Measurements from ENCODE around the gene WDR75. TPM values are rescaled to one million over a fixed set of nuclear protein-coding genes. Genes with fewer than 3 reads are reported as not detected.
"Not testable (repeated sequence)": the region's sequence is repeated elsewhere in the genome, so short reads cannot be mapped to it uniquely, and the experiment has no call there.

The WDR75 gene
- total and polyA plus RNA-seq, 9 donors, result 29.1 to 39.6 (median 34.5) TPM

GRCh38 chr2:189466656-189467055, 25.4 kb downstream of the WDR75 start:
- peak; percentile 64 for DNase-seq
- Histone ChIP-seq H3K27ac (ENCODE audit: low read length) (no peak overlapping the region), H3K4me3 (ENCODE audit: low read length) (no peak overlapping the region), H3K36me3 (ENCODE audit: control insufficient read depth, insufficient read depth, low read length) (peaks cover 45% of the 10 kb centered on the region), H3K9me3 (replicated peaks; ENCODE audit: control insufficient read depth, low read depth, low read length) (no peaks in the 10 kb centered on the region), H3K27me3 (ENCODE audit: control insufficient read depth, insufficient read depth, low read length) (no peaks in the 10 kb centered on the region), H3K4me1 (ENCODE audit: control insufficient read depth, insufficient read depth, low read length) (no peaks in the 10 kb centered on the region)

DNA sequence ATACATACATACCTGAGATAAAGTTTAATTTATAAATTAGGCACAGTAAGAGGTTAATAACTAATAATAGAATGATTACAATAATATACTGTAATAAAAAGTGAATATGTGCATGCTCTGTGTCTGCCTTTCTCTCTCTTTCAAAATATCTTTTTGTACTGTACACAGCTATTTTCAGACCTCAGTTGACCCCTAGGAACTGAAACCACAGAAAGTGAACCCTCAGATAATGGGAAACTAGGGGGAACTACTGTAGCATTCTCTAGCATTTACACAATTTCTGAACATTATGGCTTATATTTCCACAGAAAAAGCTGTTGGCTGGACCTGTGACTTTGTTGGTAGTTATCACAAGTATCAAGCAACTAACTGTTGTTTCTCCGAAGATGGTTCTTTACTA, 25.9 kb downstream of the WDR75 start:
- WGBS (ENCODE audit: insufficient coverage), result no CpG with 5 or more reads among the region's 1 CpG
- no peaks in the 10 kb centered on the region for H3K9me3 ChIP-seq (replicated peaks; ENCODE audit: control insufficient read depth, low read depth, low read length)
- no peak overlapping the region for H3K4me3 ChIP-seq (ENCODE audit: low read length)
- H3K27me3 ChIP-seq (ENCODE audit: control insufficient read depth, insufficient read depth, low read length), result no peaks in the 10 kb centered on the region
- peak; percentile 41 for DNase-seq
- peaks cover 45% of the 10 kb centered on the region for H3K36me3 ChIP-seq (ENCODE audit: control insufficient read depth, insufficient read depth, low read length)
- H3K27ac ChIP-seq (ENCODE audit: low read length), result no peak overlapping the region
- H3K4me1 ChIP-seq (ENCODE audit: control insufficient read depth, insufficient read depth, low read length), result no peaks in the 10 kb centered on the region

GRCh38 chr2:189467593-189467992, 26.3 kb downstream of the WDR75 start:
- DNase-seq, result no peak
- Histone ChIP-seq H3K4me3 (ENCODE audit: low read length) (no peak overlapping the region), H3K36me3 (ENCODE audit: control insufficient read depth, insufficient read depth, low read length) (peaks cover 42% of the 10 kb centered on the region), H3K9me3 (replicated peaks; ENCODE audit: control insufficient read depth, low read depth, low read length) (no peaks in the 10 kb centered on the region), H3K27ac (ENCODE audit: low read length) (no peak overlapping the region), H3K4me1 (ENCODE audit: control insufficient read depth, insufficient read depth, low read length) (no peaks in the 10 kb centered on the region), H3K27me3 (ENCODE audit: control insufficient read depth, insufficient read depth, low read length) (no peaks in the 10 kb centered on the region)
- 100% methylated on average over 1 of the region's 4 CpGs for WGBS (ENCODE audit: insufficient coverage)

- no peaks in the 10 kb centered on the region for H3K4me1 ChIP-seq (ENCODE audit: control insufficient read depth, insufficient read depth, low read length)
- no peaks in the 10 kb centered on the region for H3K9me3 ChIP-seq (replicated peaks; ENCODE audit: control insufficient read depth, low read depth, low read length)
- no peak overlapping the region for H3K27ac ChIP-seq (ENCODE audit: low read length)
- WGBS (ENCODE audit: insufficient coverage), result no CpG with 5 or more reads among the region's 4 CpGs
- H3K27me3 ChIP-seq (ENCODE audit: control insufficient read depth, insufficient read depth, low read length), result no peaks in the 10 kb centered on the region
- DNase-seq, result no peak
- H3K4me3 ChIP-seq (ENCODE audit: low read length), result no peak overlapping the region
- H3K36me3 ChIP-seq (ENCODE audit: control insufficient read depth, insufficient read depth, low read length), result peaks cover 23% of the 10 kb centered on the region
Observed at GRCh38 chr2:189474526-189474925, 33.3 kb downstream of the WDR75 start.

- WGBS (ENCODE audit: insufficient coverage), result no CpG with 5 or more reads among the region's 1 CpG
- no peaks in the 10 kb centered on the region for H3K9me3 ChIP-seq (replicated peaks; ENCODE audit: control insufficient read depth, low read depth, low read length)
- no peak overlapping the region for H3K27ac ChIP-seq (ENCODE audit: low read length)
- H3K4me1 ChIP-seq (ENCODE audit: control insufficient read depth, insufficient read depth, low read length), result no peaks in the 10 kb centered on the region
- DNase-seq, result no peak
- peaks cover 15% of the 10 kb centered on the region for H3K36me3 ChIP-seq (ENCODE audit: control insufficient read depth, insufficient read depth, low read length)
- no peak overlapping the region for H3K4me3 ChIP-seq (ENCODE audit: low read length)
- no peaks in the 10 kb centered on the region for H3K27me3 ChIP-seq (ENCODE audit: control insufficient read depth, insufficient read depth, low read length)
Observed at GRCh38 chr2:189477756-189478155, 36.5 kb downstream of the WDR75 start.

DNA sequence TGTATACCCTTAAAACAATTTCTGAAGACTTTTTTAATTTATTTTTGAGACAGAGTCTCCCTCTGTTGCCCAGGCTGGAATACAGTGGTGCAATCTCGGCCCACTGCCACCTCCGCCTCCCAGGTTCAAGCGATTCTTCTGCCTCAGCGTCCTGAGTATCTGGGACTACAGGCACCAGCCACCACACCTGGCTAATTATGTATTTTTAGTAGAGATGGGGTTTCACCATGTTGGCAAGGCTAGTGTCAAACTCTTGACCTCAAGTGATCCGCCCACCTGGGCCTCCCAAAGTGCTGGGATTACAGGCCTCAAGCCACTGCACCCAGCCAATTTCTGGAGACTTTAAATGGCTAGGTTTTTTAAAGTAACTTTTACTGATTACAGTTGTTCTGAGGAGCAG, 37.0 kb downstream of the WDR75 start:
- not testable (repeated sequence) for H3K4me3 ChIP-seq (ENCODE audit: low read length); H3K27ac ChIP-seq (ENCODE audit: low read length); DNase-seq; H3K27me3 ChIP-seq (ENCODE audit: control insufficient read depth, insufficient read depth, low read length); H3K4me1 ChIP-seq (ENCODE audit: control insufficient read depth, insufficient read depth, low read length); H3K9me3 ChIP-seq (replicated peaks; ENCODE audit: control insufficient read depth, low read depth, low read length)
- WGBS (ENCODE audit: insufficient coverage), result 92% methylated on average over 2 of the region's 5 CpGs
- peaks cover 12% of the 10 kb centered on the region for H3K36me3 ChIP-seq (ENCODE audit: control insufficient read depth, insufficient read depth, low read length)

GRCh38 chr2:189481071-189481470, 39.8 kb downstream of the WDR75 start:
- Histone ChIP-seq H3K9me3 (replicated peaks; ENCODE audit: control insufficient read depth, low read depth, low read length) (no peaks in the 10 kb centered on the region), H3K27me3 (ENCODE audit: control insufficient read depth, insufficient read depth, low read length) (no peaks in the 10 kb centered on the region), H3K27ac (ENCODE audit: low read length) (no peak overlapping the region), H3K36me3 (ENCODE audit: control insufficient read depth, insufficient read depth, low read length) (no peaks in the 10 kb centered on the region), H3K4me3 (ENCODE audit: low read length) (no peak overlapping the region), H3K4me1 (ENCODE audit: control insufficient read depth, insufficient read depth, low read length) (no peaks in the 10 kb centered on the region)
- no CpG with 5 or more reads among the region's 1 CpG for WGBS (ENCODE audit: insufficient coverage)
- no peak for DNase-seq

GRCh38 chr2:189483571-189483970, 42.3 kb downstream of the WDR75 start:
- H3K27me3 ChIP-seq (ENCODE audit: control insufficient read depth, insufficient read depth, low read length), result no peaks in the 10 kb centered on the region
- no peak overlapping the region for H3K27ac ChIP-seq (ENCODE audit: low read length)
- no peaks in the 10 kb centered on the region for H3K36me3 ChIP-seq (ENCODE audit: control insufficient read depth, insufficient read depth, low read length)
- H3K4me1 ChIP-seq (ENCODE audit: control insufficient read depth, insufficient read depth, low read length), result no peaks in the 10 kb centered on the region
- H3K4me3 ChIP-seq (ENCODE audit: low read length), result no peak overlapping the region
- no CpG with 5 or more reads among the region's 4 CpGs for WGBS (ENCODE audit: insufficient coverage)
- H3K9me3 ChIP-seq (replicated peaks; ENCODE audit: control insufficient read depth, low read depth, low read length), result no peaks in the 10 kb centered on the region
- DNase-seq, result no peak

- no peak for DNase-seq
- no peaks in the 10 kb centered on the region for H3K36me3 ChIP-seq (ENCODE audit: control insufficient read depth, insufficient read depth, low read length)
- H3K4me3 ChIP-seq (ENCODE audit: low read length), result no peak overlapping the region
- WGBS (ENCODE audit: insufficient coverage), result 81% methylated on average over 2 of the region's 10 CpGs
- no peak overlapping the region for H3K27ac ChIP-seq (ENCODE audit: low read length)
- no peaks in the 10 kb centered on the region for H3K27me3 ChIP-seq (ENCODE audit: control insufficient read depth, insufficient read depth, low read length)
- no peaks in the 10 kb centered on the region for H3K9me3 ChIP-seq (replicated peaks; ENCODE audit: control insufficient read depth, low read depth, low read length)
- no peaks in the 10 kb centered on the region for H3K4me1 ChIP-seq (ENCODE audit: control insufficient read depth, insufficient read depth, low read length)
Observed at GRCh38 chr2:189483980-189484740, 42.9 kb downstream of the WDR75 start.

DNA sequence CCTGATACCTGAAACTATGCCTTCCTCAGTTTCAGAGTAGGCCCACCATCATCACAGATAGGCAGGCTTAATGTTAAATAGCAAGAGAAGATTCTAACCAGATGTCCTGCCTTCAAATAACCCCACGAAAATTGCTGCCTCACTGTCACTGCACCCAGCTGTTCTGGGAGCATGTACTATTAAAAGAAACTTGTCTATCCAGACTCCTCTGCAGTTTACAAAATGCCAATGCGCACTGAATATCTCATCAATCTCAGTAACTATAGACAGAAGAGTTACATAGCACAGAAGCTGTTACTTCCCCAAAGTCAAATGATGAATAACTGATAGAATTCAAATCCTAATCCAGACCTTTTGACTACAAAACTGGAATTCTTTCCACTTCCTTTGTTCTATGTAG, 43.9 kb downstream of the WDR75 start:
- no peaks in the 10 kb centered on the region for H3K4me1 ChIP-seq (ENCODE audit: control insufficient read depth, insufficient read depth, low read length)
- no peaks in the 10 kb centered on the region for H3K36me3 ChIP-seq (ENCODE audit: control insufficient read depth, insufficient read depth, low read length)
- DNase-seq, result peak; percentile 25
- H3K27me3 ChIP-seq (ENCODE audit: control insufficient read depth, insufficient read depth, low read length), result no peaks in the 10 kb centered on the region
- no peaks in the 10 kb centered on the region for H3K9me3 ChIP-seq (replicated peaks; ENCODE audit: control insufficient read depth, low read depth, low read length)
- H3K4me3 ChIP-seq (ENCODE audit: low read length), result no peak overlapping the region
- H3K27ac ChIP-seq (ENCODE audit: low read length), result no peak overlapping the region
- no CpG with 5 or more reads among the region's 2 CpGs for WGBS (ENCODE audit: insufficient coverage)
